Measurements from ENCODE around the gene PRKCZ. TPM values are rescaled to one million over a fixed set of nuclear protein-coding genes. Genes with fewer than 3 reads are reported as not detected.

The PRKCZ gene
- total RNA-seq, 1 donor, result 0.72 TPM

DNA sequence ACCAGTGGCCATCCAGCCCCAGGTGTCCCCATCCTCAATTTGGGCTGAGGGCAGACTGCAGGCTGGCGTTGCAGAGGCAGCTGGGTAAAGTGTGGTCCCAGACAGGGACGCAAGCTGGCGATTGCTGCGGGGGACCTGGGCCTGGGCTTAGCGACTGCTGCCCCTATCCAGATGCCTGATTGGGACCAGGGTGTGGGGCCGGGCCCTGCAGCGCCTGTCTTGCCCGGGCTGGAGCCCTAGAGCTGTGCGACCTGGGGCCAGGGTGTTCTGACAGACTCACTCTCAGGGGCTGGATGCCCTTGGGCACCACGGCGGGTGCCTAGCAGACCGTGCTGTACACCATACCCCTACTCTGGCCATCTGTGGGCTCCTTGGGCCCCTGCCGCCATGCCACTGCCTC lies 160.6 kb downstream of the PRKCZ start:
- Histone ChIP-seq H4K20me1 (ENCODE audit: insufficient read depth, low read length) (no peaks in the 10 kb centered on the region), H3K4me2 (ENCODE audit: insufficient read depth, low read length) (no peak overlapping the region), H3K79me2 (ENCODE audit: insufficient read depth, low read length) (peaks cover 2% of the 10 kb centered on the region), H3K27me3 (ENCODE audit: insufficient read depth, low read length) (no peaks in the 10 kb centered on the region), H3K27ac (ENCODE audit: low read depth, low read length) (no peak overlapping the region), H3K4me3 (ENCODE audit: insufficient read depth, low read length) (no peak overlapping the region), H3K4me1 (ENCODE audit: insufficient read depth, low read length) (peaks cover 54% of the 10 kb centered on the region), H3K36me3 (ENCODE audit: insufficient read depth, low read length) (no peaks in the 10 kb centered on the region), H2AFZ (ENCODE audit: low read length) (no peak overlapping the region), H3K9me3 (ENCODE audit: low read depth, low read length) (no peaks in the 10 kb centered on the region)
- DNase-seq (ENCODE audit: insufficient read length, low spot score, missing footprints), result no peak
- TF ChIP-seq, protein P1, sequence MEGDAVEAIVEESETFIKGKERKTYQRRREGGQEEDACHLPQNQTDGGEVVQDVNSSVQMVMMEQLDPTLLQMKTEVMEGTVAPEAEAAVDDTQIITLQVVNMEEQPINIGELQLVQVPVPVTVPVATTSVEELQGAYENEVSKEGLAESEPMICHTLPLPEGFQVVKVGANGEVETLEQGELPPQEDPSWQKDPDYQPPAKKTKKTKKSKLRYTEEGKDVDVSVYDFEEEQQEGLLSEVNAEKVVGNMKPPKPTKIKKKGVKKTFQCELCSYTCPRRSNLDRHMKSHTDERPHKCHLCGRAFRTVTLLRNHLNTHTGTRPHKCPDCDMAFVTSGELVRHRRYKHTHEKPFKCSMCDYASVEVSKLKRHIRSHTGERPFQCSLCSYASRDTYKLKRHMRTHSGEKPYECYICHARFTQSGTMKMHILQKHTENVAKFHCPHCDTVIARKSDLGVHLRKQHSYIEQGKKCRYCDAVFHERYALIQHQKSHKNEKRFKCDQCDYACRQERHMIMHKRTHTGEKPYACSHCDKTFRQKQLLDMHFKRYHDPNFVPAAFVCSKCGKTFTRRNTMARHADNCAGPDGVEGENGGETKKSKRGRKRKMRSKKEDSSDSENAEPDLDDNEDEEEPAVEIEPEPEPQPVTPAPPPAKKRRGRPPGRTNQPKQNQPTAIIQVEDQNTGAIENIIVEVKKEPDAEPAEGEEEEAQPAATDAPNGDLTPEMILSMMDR (IDR thresholded peaks at IDR 0.05; ENCODE audit: extremely low read depth, low read depth, low read length), result no peak

DNA sequence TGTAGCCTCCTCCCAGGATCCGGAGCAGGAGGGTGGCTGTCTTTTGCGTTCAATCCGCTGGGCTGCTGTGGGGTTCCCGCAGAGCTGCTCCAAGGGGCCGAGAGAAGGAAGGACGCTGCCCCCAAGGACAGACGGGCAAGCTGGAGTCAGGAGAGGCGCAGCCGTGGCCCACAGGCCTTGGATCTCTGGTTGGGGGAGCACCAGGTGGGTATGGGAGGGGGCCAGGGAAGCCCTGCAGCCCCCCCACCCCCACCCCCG lies 162.0 kb downstream of the PRKCZ start:
- H3K9me3 ChIP-seq (ENCODE audit: low read depth, low read length), result no peaks in the 10 kb centered on the region
- H3K27ac ChIP-seq (ENCODE audit: low read depth, low read length), result peak overlapping the region; percentile 99
- peak overlapping the region; percentile 80 for H2AFZ ChIP-seq (ENCODE audit: low read length)
- no peak for DNase-seq (ENCODE audit: insufficient read length, low spot score, missing footprints)
- H3K79me2 ChIP-seq (ENCODE audit: insufficient read depth, low read length), result peaks cover 2% of the 10 kb centered on the region
- peak overlapping the region; percentile 57 for H3K4me3 ChIP-seq (ENCODE audit: insufficient read depth, low read length)
- H3K4me1 ChIP-seq (ENCODE audit: insufficient read depth, low read length), result peaks cover 49% of the 10 kb centered on the region
- no peaks in the 10 kb centered on the region for H4K20me1 ChIP-seq (ENCODE audit: insufficient read depth, low read length)
- no peaks in the 10 kb centered on the region for H3K36me3 ChIP-seq (ENCODE audit: insufficient read depth, low read length)
- H3K4me2 ChIP-seq (ENCODE audit: insufficient read depth, low read length), result peak overlapping the region; percentile 70
- TF ChIP-seq, protein P1 (IDR thresholded peaks at IDR 0.05; ENCODE audit: extremely low read depth, low read depth, low read length), result no peak
- no peaks in the 10 kb centered on the region for H3K27me3 ChIP-seq (ENCODE audit: insufficient read depth, low read length)

DNA sequence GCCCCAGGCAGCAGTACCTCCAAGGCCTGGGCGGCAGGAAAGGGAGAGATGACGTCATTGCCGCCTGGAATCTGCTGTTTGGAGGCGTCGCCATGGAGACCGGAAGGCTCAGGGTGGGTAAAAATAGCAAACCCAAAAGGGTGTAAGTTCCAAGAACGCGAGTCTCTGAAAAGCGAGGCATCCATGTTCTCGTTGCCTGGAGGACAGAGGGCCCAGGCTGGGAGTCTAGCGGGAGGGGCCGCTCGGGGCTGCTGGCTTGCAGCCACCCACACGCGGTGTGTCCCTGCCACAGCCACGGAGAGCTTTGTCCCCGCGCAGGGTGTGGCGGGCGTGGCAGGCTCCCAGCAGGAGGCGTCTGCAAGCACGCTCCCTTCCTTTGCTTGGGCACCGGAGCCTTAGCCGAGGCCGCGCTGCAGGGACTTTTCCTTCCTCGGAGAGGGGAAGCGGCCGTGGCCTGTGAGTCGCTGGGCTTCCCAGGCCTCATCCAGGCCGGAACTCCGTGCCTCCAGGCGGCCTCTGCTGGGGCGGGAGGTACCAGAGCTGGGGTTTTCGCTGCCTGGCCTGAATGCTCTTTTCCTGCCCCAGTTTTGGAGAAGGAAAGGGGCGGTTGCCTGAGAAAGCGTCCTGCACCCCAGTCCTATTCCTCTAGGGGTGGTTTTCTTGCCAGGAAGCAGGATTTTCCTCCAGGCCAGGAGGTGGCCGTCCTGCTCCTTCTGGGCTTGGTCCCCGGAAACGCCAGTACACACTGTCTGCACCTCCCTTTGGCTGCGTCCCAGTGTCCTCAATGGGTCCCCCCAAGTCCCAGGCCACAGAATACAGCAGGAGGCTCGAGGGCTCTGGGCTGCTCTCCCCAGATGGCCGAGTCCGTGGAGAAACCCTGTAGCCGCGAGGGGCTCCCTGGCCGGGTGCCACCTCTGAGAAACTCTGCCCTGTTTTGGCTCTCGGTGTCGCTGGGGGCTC lies 162.6 kb downstream of the PRKCZ start:
- peak overlapping the region; percentile 75 for H3K4me2 ChIP-seq (ENCODE audit: insufficient read depth, low read length)
- peak; percentile 100 for DNase-seq (ENCODE audit: insufficient read length, low spot score, missing footprints)
- H4K20me1 ChIP-seq (ENCODE audit: insufficient read depth, low read length), result no peaks in the 10 kb centered on the region
- no peaks in the 10 kb centered on the region for H3K27me3 ChIP-seq (ENCODE audit: insufficient read depth, low read length)
- H3K27ac ChIP-seq (ENCODE audit: low read depth, low read length), result peak overlapping the region; percentile 99
- no peaks in the 10 kb centered on the region for H3K36me3 ChIP-seq (ENCODE audit: insufficient read depth, low read length)
- peak overlapping the region; percentile 68 for H3K4me3 ChIP-seq (ENCODE audit: insufficient read depth, low read length)
- peak overlapping the region; percentile 67 for H2AFZ ChIP-seq (ENCODE audit: low read length)
- peaks cover 43% of the 10 kb centered on the region for H3K4me1 ChIP-seq (ENCODE audit: insufficient read depth, low read length)
- no peaks in the 10 kb centered on the region for H3K9me3 ChIP-seq (ENCODE audit: low read depth, low read length)
- TF ChIP-seq, protein P1 (IDR thresholded peaks at IDR 0.05; ENCODE audit: extremely low read depth, low read depth, low read length), result peak; percentile 41
- peaks cover 2% of the 10 kb centered on the region for H3K79me2 ChIP-seq (ENCODE audit: insufficient read depth, low read length)

All from osteoblast (primary cell).